CD4-positive, alpha-beta T cell treated with Interleukin-6 at 100 ng/mL for 8 hours (primary cell): ENCODE results near the gene PCBP1.
"Not testable (repeated sequence)": the region's sequence is repeated elsewhere in the genome, so short reads cannot be mapped to it uniquely, and the experiment has no call there.

Source experiments
- DNase-seq: peaks from one replicate; pipeline ENCODE4 v3.0.0-alpha.2; 2020; ENCODE audit warnings: mixed read lengths, low spot score

The PCBP1 gene

DNA sequence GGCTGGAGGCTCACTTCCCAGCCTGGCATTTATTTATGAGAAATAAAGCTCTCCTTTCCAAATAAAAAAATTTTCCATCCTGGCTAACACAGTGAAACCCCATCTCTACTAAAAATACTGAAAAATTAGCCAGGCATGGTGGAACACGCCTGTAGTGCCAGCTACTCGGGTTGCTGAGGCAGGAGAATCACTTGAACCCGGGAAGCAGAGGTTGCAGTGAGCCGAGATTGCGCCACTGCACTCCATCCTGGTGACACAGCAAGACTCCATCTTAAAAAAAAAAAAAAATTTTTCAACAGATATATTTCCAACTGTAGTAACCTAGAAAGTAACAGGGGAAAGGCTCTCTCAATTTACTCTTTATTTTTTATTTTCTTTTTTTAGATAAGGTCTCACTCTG is 6.1 kb upstream of the PCBP1 start:
- no peak for DNase-seq

DNA sequence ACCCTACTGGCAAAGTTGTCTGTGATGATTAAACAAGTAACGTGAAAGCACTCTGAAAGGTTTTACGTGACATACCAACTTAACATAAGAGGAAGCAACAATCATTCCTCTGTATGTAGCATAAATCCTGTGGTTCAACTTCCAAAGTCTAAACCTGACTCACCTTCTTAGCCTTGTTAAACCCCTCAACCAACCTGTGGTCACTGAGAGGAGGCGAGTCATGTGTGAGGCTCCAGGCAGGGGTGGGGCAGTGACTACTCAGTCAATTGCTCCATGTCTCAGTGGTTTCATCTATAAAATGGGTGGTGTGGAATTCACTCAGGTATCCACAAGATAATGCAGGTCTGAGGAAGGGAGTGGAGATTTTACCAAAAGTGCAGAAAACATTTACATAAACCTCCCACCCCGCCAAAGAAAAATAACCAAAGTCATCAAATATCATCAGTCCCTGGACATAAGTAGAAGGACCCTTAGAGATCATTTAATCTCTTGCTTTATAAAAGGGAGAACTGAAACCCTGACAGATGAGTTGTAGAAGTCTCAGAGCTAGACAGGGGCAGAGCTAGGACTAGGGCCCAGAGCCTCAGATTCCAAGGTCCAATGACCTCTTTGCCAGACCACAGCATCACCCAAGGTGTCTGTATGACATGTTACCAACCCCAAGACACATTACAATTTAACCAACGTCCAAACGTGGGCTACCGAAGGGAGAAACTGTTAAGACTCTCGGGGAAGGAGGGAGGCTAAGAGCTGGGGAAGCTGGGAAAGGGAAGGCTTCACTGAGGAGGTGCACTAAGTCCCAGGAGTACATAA is 3.7 kb upstream of the PCBP1 start:
- DNase-seq, result peak; percentile 48

DNA sequence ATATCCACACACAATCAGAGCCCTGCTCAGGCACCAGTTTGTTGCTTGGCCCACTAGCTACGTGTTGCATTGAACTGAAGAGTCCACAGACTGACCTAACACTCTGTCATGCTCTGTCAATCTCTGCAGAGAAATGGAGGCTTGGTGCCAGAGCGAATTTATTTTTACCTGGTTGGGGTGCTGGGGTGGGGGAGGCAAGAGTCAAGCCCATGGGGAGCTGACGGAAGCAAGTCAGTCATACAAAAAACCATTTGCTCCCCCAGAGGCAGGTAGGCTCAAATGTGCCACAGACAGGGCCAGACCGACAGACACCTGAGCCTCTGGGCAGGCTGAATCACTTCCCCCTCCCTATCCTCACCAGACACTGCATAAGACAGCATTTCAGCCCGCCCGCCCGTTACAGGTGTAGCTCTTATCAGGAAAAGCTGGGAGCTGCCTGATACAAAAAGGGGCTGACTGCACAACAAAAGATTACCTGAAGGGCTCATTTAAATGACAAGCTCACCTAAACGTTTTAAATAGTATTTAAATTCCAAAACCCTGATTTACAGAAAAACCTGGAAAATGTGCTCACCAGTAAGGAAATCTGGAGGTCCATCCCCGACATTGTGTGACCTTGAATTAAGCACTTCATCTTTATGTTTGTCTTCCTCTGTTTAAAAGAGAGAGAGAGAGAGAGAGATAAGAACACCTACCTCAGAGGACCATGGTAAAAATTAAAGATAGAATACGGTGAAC is 2.1 kb upstream of the PCBP1 start:
- DNase-seq, result peak; percentile 81

DNA sequence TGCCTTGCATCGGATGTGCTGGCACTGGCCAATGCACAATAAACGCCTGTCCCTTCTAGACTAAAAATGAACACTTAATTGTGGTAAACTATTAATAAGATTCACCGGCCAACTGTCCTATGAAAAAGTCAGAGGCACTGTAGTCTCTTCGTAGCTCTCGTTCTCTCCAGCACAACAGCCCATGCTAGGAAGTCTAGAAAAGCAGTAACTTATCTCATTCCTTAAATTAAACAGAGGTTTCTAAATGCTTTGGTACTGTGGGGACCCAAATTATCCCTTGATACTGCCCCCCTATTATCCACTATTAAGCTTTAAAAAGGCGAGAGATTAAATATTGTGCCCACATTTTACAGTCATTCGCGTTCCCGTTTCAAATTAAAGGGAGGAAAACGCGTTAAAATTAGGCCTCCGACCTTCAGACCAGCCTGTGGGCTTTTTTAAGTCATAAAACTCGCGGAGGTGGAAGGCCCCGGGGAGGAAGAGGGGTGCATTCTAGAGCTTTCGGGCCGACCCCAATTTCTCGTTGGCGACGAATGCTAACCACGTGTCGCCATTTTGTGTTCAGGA is 1.5 kb upstream of the PCBP1 start:
- no peak for DNase-seq

DNA sequence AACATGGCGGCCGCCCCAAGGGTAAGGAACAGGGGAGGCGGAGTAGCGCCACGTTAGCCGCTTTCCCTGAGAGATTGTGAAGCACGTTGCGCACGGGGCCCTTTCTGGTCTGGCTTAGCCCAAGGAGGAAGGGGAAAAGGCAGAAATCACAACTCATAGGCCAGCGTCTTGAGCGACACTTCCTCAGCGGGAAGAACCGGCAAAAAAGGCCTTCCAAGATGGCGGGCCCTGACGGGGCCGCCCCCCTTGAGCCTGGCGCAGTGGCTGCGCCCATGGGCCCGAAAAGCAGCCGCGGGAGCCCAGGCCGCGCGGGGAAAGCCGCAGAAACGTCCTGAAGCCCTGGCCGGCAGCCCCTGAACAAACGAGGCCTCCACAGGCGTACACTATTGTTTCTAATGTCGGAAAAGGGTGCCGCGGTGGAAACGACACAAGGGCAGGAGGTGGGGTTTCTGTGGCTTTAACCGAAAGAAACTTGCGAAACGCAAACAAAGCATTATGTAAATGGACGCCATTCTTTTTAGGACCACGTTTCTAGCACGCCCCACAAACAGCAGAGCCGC is 919 bp upstream of the PCBP1 start:
- DNase-seq, result peak; percentile 73

DNA sequence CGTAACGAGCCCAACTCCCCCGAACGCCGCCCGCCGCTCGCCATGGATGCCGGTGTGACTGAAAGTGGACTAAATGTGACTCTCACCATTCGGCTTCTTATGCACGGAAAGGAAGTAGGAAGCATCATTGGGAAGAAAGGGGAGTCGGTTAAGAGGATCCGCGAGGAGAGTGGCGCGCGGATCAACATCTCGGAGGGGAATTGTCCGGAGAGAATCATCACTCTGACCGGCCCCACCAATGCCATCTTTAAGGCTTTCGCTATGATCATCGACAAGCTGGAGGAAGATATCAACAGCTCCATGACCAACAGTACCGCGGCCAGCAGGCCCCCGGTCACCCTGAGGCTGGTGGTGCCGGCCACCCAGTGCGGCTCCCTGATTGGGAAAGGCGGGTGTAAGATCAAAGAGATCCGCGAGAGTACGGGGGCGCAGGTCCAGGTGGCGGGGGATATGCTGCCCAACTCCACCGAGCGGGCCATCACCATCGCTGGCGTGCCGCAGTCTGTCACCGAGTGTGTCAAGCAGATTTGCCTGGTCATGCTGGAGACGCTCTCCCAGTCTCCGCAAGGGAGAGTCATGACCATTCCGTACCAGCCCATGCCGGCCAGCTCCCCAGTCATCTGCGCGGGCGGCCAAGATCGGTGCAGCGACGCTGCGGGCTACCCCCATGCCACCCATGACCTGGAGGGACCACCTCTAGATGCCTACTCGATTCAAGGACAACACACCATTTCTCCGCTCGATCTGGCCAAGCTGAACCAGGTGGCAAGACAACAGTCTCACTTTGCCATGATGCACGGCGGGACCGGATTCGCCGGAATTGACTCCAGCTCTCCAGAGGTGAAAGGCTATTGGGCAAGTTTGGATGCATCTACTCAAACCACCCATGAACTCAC is 673 bp downstream of the PCBP1 start:
- DNase-seq, result peak; percentile 29

DNA sequence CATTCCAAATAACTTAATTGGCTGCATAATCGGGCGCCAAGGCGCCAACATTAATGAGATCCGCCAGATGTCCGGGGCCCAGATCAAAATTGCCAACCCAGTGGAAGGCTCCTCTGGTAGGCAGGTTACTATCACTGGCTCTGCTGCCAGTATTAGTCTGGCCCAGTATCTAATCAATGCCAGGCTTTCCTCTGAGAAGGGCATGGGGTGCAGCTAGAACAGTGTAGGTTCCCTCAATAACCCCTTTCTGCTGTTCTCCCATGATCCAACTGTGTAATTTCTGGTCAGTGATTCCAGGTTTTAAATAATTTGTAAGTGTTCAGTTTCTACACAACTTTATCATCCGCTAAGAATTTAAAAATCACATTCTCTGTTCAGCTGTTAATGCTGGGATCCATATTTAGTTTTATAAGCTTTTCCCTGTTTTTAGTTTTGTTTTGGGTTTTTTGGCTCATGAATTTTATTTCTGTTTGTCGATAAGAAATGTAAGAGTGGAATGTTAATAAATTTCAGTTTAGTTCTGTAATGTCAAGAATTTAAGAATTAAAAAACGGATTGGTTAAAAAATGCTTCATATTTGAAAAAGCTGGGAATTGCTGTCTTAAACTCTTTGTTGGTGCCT is 1.4 kb downstream of the PCBP1 start:
- DNase-seq, result no peak

DNA sequence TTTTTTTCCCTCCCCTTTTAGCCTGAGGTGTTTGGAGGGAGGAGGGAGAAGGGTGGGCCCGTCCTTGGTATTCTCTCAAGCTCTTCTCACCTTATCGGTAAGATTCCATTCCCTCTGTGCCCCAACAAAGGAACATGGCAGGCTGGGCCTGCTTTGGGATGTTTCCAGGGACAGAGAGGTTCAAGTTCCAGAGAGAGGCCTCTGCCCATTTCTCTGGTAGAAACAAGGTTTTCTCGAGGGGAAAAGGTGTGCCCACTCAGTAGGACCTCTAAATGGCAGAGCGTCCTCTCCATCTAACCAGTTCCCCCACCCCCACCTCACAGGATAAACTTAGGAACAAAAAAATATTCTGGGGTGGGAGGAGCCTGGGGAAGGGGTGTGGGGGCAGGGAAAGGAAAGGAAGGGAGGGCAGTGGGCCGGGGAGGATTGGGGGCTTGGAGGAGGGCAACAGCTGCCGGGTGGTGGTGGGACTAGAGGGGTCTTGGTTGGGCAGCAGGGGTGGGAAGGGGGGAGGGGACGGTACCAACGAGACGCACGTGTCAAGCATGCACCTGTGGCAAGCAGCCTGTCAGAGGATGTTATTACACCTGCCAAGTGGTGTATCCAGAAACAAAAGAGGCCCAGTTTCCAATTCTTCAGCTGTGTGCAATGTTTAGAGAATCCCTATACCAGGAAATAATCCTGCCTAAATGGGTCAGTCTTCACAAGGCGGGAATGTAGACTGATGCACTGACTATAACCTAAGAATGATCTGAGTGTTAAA is 2.1 kb downstream of the PCBP1 start:
- peak; percentile 32 for DNase-seq

DNA sequence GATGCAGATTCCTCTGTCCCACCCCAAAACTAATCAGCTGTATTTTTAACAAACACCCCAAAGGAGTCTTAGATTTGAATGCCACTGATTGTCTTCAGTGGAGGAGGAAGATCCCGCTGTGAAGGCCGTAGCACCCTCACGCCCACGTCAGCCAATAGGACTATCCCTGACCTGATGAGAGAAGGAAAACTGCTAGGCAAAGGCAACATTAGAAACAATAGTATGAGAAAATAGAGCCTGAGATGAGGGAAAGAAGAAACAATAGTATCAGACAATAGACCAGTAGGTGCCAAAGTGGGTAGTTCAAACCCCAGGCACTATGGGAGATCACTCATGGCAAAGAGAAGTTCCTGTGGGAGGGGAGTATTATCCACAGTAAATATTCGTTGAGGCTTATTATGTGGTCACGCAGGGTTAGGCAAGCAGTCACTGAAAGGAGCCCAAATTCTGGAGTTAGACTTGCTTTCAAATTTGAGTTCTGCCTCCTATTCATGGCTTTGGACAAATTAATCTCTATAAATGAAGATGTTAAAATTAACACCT is 2.8 kb downstream of the PCBP1 start:
- no peak for DNase-seq

DNA sequence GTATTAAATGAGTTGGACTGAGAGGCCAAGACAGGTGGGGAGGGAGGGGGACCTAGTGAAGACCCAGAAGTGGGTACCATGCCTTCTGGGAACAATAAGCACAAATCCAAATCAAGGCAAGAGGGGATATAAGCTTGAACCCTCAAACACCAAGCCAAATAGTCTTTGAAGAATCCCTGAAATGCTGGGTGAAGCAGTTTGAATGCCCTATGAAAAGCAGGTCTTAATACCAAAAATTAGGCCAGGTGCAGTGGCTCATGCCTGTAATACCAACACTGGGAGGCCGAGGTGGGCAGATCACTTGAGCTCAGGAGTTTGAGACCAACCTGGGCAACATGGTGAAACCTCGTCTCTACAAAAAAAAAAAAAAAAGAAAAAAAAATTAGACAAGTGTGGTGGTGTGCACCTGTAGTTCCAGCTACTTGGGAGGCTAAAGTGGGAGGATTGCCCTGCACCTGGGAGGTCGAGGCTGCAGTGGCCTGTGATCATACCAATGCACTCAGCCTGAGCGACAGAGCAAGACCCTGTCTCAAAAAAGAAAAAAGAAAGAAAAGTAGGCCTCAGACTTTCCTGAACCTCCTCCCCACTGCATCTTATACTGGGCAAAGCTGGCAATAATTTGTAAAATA is 3.5 kb downstream of the PCBP1 start:
- no peak for DNase-seq

DNA sequence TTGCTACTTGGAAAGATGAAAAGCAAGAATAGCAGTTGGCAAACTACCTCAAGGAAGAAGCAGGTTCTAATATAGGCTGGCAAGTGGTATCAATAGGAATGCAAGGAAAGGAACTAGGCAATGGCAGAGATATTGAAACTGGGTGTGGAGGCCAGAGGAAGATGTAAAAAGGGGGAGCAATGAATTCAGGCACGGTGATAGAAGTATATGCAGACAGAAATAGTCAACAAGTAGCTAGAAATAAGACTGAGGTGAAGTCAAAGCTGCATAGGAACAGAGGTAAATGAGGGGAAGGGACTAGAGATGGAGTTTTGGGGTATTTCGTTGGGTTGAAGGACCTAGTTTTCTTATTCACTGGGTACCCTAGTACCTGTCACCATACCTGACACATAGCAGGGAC is 4.1 kb downstream of the PCBP1 start:
- no peak for DNase-seq

DNA sequence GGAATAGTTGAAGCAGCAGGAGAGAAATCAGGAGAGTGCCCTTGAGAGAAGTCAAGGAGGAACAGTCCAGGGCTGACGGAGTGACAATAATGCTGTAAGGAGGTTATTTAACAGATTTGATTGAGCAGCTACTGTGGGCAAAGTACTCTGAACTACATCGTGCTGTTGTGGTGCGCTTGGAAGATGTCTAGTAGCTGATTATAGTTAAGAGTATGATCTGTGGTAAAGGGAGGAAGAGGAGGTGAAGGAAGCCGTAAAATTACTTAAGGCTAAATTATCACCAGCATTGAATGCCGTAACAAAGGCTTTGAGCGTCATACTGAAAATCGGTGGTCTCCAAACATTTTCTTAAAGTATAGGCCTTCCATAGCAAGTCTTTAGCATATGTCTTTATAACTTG is 4.5 kb downstream of the PCBP1 start:
- DNase-seq, result peak; percentile 40

DNA sequence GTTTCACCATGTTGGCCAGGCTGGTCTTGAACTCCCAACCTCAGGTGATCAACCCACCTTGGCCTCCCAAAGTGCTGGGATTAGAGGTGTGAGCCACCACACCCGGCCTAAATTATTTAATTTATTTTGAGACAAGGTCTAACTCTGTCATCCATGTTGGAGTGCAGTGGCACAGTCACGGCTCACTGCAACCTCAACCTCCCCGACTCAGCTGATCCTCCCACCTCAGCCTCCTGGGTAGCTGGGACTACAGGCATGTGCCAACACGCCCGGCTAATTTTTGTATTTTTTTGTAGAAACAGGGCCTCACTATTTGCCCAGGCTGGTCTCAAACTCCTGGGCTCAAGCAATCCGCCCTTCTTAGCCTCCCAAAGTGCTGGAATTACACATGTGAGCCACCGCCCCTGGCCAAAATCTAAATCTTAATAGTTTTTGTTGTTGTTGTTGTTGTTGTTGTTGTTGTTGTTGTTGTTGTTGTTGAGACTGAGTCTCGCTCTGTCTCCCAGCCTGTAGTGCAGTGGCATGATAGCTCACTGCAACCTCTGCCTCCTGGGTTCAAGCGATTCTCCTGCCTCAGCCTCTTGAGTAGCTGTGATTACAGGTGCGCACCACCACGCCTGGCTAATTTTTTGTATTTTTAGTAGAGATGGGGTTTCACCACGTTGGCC is 5.4 kb downstream of the PCBP1 start:
- DNase-seq, result not testable (repeated sequence)

DNA sequence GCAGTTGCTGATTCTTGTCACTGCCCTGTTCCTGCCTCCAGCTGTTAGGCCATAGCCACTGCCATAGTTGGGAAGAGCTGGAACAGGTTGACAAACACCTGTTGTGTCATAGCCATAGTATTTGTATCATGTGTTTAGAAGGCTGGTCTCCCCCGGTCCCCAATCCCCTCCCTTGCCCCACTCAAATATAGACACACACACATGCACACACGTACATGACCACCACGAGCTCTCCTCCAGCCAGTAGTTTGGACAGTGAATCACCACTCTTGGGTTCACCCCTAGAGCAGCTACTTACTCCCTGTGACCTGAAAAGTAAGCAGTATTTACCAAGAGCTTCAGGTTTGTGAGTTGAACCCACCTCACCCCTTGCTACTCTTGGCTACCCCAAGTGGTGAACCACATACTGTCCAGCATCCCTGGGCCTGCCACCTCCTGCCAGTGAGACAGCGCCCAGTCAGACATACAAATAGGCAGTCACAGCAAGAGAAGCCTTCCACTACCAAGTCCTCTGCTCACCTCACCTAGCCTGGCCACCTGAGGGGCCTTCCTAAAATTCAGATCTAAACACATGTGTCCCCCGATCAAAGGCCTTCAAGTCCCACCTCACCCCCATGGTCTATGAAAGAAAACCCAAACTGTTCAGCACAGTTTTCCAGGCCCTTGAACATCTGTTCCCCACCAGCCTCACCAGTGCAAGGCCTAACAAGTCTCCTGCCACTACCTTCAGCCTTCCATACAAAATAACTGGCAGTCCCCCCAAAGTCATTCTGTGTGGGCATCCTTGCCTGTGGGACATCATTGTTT is 7.1 kb downstream of the PCBP1 start:
- no peak for DNase-seq

DNA sequence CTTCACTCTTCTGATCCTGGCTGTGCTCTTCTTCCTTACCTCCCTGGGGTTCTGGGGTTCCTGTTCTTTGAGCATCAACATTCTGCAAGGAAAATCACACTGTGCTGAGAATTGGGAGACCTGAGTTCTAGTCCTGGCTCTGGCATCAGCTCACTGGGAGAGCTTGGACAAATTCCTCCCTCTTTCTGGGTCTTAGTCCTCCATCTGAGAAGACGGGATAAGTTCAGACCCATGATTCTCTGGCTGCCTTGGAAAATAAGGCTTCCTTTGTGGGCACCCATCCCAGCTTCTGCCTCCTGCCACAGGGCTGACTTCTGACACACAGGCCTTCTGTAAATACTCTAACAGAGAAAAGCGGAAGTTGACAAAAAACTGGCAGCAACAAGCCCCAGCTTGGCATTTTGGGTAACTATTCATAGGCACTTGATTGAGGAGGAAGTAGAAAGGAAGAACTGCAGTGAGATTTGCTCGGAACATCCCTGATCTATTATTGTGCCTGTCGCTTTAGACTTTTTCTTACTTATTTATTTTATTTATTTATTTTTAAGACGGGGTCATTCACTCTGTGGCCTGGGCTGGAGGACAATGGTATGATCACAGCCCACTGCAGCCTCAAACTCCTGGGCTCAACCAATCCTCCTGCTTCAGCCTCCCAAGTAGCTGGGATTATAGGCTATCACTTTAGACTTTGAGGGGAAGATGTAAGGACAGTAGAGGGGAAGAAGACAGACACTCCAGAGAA is 7.9 kb downstream of the PCBP1 start:
- DNase-seq, result peak; percentile 82

DNA sequence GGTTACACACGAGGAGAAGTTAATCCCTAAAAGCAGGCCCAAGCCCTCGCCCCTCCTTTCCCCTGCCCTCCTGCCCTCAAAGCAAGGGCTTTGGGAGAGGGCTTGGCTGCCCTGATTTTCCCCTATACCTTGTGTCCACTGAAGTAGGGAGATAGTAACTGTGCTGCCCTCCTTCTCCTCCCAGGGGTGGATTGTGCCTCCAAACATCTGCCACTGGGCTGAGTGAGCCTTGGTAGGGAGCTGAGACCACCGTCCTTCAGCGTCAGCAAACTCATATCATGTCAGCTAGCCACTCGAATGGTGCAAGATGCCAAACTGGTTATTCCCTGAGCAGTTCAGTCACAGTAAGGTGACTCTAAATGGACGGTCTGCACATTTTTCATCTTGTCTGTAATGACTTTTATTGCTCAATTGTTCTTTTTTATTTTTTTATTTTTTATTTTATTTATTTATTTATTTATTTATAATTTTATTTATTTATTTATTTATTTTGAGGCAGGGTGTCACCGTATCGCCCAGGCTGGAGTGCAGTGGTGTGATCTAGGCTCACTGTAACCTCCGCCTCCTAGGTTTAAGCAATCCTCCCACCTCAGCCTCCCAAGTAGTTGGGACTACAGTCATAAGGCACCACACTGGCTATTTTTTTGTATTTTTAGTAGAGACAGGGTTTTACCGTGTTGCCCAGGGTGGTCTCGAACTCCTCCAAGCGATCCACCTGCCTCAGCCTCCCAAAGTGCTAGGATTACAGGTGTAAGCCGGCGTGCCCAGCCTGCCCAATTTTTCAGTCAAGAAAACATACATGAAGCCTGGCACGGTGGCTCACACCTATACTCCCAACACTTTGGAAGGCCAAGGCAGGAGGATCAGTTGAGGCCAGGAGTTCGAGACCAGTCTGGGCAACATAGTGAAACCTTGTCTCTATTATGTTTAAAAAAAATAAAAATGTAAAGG is 8.7 kb downstream of the PCBP1 start:
- no peak for DNase-seq

DNA sequence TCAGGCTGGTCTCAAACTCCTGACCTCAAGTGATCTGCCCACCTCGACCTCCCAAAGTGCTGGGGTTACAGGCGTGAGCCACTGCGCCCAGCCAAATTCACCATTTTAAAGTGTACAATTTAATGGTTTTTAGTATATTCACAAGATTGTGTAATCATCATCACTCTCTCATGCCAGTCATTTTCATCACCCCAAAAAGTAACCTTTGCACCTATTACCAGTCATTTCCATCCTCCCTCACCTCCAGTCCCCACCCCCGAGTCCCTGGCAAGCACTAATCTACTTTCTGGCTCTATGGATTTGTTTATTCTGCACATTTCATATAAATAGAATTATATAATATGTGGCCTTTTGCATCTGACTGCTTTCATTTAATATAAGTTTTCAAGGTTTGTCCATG is 10.8 kb downstream of the PCBP1 start:
- no peak for DNase-seq
